HG03354 (cell line): Measurements from ENCODE around the gene MTARC1.
A peak's percentile ranks its signal among the peaks of the same experiment; 100 is the strongest.

Source experiments
- ATAC-seq: cut with Tn5 transposase; IDR thresholded peaks from one replicate; pipeline ENCODE4 v1.9.1; 2021; ENCODE audit warnings: mild to moderate bottlenecking; ENCODE audit not compliant: unreplicated experiment, poor library complexity, severe bottlenecking

Gene MTARC1

GRCh38 chr1:220768126-220768601 is 18.5 kb upstream of the MTARC1 start:
- no peak for ATAC-seq

- ATAC-seq = no peak
Observed at GRCh38 chr1:220769205-220769604, 17.5 kb upstream of the MTARC1 start.

- ATAC-seq = peak; percentile 62
Observed at GRCh38 chr1:220770245-220770913, 16.3 kb upstream of the MTARC1 start.

GRCh38 chr1:220772846-220773245 is 13.9 kb upstream of the MTARC1 start:
- ATAC-seq = no peak

DNA sequence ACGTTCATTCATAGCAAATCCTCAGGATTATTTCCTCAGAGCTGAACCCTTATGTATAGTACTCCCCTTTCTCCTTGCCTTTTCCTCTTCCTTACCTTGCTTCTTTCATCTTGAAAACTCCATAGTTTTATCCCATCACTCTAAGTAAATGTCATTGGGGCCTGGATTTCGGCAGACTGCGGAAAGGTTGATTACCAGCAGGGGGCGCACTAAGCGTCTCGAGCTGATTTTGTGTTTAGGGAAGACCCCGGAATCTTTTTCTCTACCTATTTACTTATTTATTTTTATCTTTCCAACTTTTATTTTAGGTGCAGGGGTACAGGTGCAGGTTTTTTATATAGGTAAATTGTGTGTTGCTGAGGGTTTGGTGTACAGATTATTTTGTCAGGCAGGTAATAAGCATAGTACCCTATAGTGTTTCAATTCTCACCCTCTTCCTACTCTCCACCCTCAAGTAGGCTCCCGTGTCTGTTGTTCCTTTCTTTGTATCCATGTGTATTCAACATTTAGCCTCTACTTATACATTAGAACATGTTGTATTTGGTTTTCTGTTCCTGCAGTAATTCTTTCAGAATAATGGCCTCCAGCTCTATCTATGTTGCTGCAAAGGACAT is 11.4 kb upstream of the MTARC1 start:
- no peak for ATAC-seq

DNA sequence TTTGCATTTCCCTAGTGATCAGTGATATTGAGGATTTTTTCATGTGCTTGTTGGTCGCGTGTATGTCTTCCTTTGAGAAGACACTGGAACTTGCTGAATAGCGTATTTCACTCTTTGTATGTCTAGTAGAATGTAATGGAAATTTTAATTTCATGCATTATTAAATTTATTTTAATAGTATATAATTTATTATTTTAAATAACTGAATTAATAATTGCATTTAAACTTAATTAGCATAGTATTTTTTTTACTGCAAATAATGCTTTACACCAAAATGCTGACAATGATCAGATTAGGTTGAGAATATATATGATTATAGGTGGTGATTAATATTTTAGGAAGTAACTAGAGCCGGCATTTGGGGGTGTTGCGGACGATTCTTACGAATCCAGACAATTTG is 10.5 kb upstream of the MTARC1 start:
- ATAC-seq = no peak

DNA sequence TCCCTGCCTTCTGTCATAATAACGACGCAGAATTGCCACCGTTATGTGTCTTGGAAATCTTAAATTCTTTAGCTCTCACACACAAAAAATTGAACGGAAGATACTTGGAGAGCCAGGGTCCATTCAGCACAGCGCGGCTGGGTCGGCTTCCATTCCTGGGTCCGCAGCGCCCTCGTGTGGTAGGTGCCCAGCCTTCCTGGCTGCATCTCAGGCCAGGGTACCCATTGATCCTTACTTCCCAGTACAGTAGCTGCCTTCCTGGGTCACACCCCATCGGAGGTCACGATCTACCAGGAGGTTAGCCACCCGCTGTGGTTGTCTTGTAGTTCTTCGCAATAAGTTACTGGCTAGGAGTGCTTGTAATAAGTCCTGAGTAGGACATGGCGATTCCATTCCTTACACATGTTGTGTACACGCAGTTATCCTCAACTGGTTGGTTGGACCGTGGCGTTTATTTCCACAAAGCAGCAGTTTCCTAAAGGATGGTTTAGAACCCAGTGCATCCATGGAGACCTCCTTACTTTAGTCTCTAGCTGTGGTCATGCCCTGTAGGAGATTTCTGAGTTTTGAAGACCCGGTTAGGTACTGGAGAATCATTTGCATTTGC is 9.9 kb upstream of the MTARC1 start:
- ATAC-seq = peak; percentile 85

DNA sequence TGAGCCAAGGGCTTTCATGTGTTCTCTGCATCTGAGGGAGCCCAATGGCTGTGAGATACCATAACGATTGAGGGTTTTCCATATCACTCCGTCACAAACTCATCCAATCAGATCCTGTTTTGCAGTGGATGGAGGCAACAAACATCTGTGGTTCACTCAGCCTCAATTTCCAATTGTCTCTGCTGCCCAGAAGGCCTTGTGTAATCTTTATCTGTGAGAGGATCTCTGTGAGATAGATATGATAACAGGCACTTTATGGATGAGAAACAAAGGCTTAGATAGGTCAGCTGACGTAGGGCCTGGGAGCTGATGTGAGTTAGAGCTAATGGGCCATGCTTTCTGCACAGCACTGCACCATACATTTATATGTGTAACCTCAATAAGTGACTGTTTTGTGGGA is 3.3 kb upstream of the MTARC1 start:
- ATAC-seq = no peak

GRCh38 chr1:220784751-220785150 is 2.0 kb upstream of the MTARC1 start:
- no peak for ATAC-seq

GRCh38 chr1:220785166-220786056 is 1.3 kb upstream of the MTARC1 start:
- no peak for ATAC-seq

GRCh38 chr1:220786057-220786336 is 716 bp upstream of the MTARC1 start:
- ATAC-seq = peak; percentile 13

DNA sequence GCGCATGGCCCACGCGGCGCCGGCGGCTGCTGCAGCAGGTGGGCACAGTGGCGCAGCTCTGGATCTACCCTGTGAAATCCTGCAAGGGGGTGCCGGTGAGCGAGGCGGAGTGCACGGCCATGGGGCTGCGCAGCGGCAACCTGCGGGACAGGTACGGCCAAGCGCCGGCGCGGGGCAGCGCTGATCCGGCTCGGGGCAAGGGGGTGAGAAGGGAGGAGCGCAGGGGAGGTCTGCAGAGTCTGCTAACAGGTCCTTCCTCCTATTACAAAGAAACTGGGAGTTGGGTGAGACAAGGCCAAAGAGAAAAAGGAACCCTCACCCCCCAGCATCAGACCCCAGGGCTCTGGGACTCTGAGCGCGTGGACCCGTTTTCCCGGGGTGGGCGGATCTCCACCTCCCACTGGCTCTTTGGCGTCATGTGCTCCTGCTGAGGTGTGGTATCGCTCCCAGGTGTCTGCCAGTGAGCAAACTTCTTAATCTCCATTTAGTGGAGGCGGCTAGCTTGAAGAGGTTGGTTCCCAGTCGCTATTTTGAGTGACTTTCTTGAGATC is 431 bp downstream of the MTARC1 start:
- ATAC-seq = peak; percentile 42

DNA sequence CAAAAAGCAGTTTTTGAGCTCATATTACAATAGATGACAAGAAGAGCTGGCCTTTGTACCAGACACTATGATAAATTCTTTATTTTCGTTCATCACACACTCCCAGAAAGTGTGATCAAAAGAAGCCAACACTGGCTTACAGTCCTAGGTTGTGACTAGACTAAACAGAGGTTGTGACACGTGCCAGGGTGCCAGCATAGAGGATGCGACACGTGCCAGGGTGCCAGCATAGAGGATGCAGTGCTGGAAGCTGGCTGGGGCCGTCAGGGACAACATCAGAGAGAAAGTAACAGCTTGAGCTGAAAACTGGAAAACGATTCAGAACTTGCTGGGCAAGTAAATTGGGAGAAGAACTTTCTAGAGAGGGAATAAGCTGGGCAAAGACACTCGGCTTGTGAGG is 2.2 kb downstream of the MTARC1 start:
- no peak for ATAC-seq

- ATAC-seq = no peak
Observed at GRCh38 chr1:220789532-220790147, 2.9 kb downstream of the MTARC1 start.

GRCh38 chr1:220791285-220791684 is 4.6 kb downstream of the MTARC1 start:
- ATAC-seq = no peak

DNA sequence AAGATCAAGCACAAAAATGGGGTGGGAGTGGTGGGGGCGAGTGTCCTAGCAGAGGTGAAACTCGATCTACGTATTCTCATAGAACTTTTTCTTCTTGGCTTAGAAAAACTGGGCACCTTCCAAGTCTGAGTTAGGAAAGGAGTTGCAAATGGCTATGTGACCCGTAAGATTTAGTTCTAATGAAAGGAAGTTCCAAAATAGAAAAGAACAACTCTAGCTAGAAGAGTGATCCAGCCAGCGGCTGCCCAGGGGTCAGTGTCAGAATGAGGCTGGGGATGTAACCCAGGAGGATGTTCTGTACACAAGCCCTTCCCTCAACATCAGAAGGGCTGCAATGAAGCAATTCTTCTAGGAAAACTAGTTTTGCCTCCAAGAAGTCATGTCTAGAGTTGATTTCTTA is 5.2 kb downstream of the MTARC1 start:
- ATAC-seq = no peak

- no peak for ATAC-seq
Observed at GRCh38 chr1:220796530-220796929, 9.8 kb downstream of the MTARC1 start.

GRCh38 chr1:220797044-220797443 is 10.3 kb downstream of the MTARC1 start:
- ATAC-seq = no peak

- no peak for ATAC-seq
Observed at GRCh38 chr1:220797553-220797952, 10.8 kb downstream of the MTARC1 start.

- ATAC-seq = no peak
Observed at GRCh38 chr1:220798338-220798737, 11.6 kb downstream of the MTARC1 start.
